Neutrophil (primary cell): ENCODE data around the gene CHI3L2.

ENCODE experiments used
- H3K27ac ChIP-seq: fragments of 200-600 bp; sonication (generic); 2 replicates; pipeline ENCODE4 v1.5.1; 2016; ENCODE audit warnings: mild to moderate bottlenecking, moderate library complexity
- H3K27me3 ChIP-seq: fragments of 200-600 bp; sonication (generic); 2 replicates; pipeline ENCODE4 v1.6.0; 2016; ENCODE audit warnings: mild to moderate bottlenecking
- H3K36me3 ChIP-seq: fragments of 200-600 bp; sonication (generic); 2 replicates; pipeline ENCODE4 v1.5.1; 2017
- H3K4me1 ChIP-seq, 2 experiments: fragments of 200-600 bp in 1 of 2; sonication (generic) in 1 of 2; 1 replicate in 1 of 2; 2 replicates in 1 of 2; pipeline versions ENCODE4 v1.5.1 to v1.6.1; 2013 to 2016; ENCODE audit warnings: low read depth in 1 of 2, low read length in 1 of 2, mild to moderate bottlenecking in 1 of 2, moderate library complexity in 1 of 2; ENCODE audit not compliant: control insufficient read depth in 1 of 2, insufficient read depth in 1 of 2
- H3K4me3 ChIP-seq, 2 experiments: fragments of 200-600 bp in 1 of 2; sonication (generic) in 1 of 2; 1 replicate in 1 of 2; 2 replicates in 1 of 2; pipeline ENCODE4 v1.5.1; 2013 to 2016; ENCODE audit warnings: low read depth in 1 of 2, low read length in 1 of 2, mild to moderate bottlenecking in 1 of 2, moderate library complexity in 1 of 2
- H3K9me3 ChIP-seq: fragments of 200-600 bp; sonication (generic); 2 replicates; pipeline ENCODE4 v1.5.1; 2016
- TF ChIP-seq, protein P1 (sequence below): fragments of 200-600 bp; sonication (generic); IDR thresholded peaks from 2 replicates; pipeline ENCODE4 v1.5.1; 2016; ENCODE audit warnings: antibody characterized with exemption

The CHI3L2 gene, protein sequence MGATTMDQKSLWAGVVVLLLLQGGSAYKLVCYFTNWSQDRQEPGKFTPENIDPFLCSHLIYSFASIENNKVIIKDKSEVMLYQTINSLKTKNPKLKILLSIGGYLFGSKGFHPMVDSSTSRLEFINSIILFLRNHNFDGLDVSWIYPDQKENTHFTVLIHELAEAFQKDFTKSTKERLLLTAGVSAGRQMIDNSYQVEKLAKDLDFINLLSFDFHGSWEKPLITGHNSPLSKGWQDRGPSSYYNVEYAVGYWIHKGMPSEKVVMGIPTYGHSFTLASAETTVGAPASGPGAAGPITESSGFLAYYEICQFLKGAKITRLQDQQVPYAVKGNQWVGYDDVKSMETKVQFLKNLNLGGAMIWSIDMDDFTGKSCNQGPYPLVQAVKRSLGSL

DNA sequence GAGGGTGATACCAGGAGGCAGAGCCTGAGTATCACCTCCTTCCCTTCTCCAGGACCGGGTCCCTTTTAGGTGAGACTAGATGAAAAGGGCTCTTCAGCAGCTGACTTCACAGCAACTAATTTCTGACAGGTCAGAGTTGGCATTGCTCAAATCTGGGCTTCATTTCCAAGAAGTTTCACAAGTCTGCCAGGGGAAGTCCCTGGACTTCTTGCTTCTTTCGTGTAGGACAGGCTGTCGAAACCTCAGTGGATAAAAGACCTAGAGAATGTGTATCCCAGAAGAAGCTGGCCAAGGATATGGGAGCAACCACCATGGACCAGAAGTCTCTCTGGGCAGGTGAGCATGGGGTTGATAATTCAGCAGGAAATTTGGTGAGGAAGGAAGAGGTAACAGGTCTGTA is at the start of gene CHI3L2:
Gene CHI3L2, plus strand, starts transcription at position 280 of the 400 bp plus-strand sequence. Its CDS starts 17 bp downstream, at position 297.
- Histone ChIP-seq H3K4me3 (no peak within 1 kb of the TSS), H3K36me3 (no peaks in the 10 kb centered on the region), H3K4me1 (peaks cover 14 to 15% of the 10 kb centered on the region in 2 experiments), H3K9me3 (no peaks in the 10 kb centered on the region), H3K27me3 (peaks cover 4% of the 10 kb centered on the region), H3K27ac (no peak within 1 kb of the TSS)
- TF ChIP-seq, protein P1, sequence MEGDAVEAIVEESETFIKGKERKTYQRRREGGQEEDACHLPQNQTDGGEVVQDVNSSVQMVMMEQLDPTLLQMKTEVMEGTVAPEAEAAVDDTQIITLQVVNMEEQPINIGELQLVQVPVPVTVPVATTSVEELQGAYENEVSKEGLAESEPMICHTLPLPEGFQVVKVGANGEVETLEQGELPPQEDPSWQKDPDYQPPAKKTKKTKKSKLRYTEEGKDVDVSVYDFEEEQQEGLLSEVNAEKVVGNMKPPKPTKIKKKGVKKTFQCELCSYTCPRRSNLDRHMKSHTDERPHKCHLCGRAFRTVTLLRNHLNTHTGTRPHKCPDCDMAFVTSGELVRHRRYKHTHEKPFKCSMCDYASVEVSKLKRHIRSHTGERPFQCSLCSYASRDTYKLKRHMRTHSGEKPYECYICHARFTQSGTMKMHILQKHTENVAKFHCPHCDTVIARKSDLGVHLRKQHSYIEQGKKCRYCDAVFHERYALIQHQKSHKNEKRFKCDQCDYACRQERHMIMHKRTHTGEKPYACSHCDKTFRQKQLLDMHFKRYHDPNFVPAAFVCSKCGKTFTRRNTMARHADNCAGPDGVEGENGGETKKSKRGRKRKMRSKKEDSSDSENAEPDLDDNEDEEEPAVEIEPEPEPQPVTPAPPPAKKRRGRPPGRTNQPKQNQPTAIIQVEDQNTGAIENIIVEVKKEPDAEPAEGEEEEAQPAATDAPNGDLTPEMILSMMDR: no peak

GRCh38 chr1:111179968-111180533 is 47.5 kb upstream of the CHI3L2 start:
- no peaks in the 10 kb centered on the region for H3K9me3 ChIP-seq
- peaks cover 40% of the 10 kb centered on the region for H3K36me3 ChIP-seq
- H3K27ac ChIP-seq: no peak overlapping the region
- no peak overlapping the region for H3K4me3 ChIP-seq
- TF ChIP-seq, protein P1: no peak
- H3K27me3 ChIP-seq: no peaks in the 10 kb centered on the region
- peaks cover 12 to 15% of the 10 kb centered on the region in 2 experiments for H3K4me1 ChIP-seq

DNA sequence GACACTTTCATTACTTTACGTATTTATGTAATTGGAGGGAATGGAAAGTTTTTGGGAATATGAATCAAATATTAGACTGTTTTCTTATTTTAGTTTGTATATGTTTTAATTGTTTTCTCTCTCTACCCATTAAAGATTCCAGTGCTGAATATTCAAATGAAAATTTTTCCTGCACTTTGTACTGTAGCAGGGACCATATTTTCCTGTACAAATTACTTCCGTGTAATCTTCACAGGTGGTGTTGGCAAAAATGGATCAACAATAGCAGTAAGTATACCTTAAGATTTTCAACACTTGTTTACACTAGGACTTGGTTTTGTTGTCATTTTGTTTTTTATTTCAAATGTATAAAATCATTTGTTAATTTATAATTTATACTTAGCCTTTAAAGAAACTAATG is 45.5 kb upstream of the CHI3L2 start:
- TF ChIP-seq, protein P1: no peak
- H3K4me3 ChIP-seq: no peak overlapping the region
- H3K27me3 ChIP-seq: no peaks in the 10 kb centered on the region
- no peak overlapping the region for H3K27ac ChIP-seq
- peaks cover 29 to 30% of the 10 kb centered on the region in 2 experiments for H3K4me1 ChIP-seq
- H3K36me3 ChIP-seq: peaks cover 44% of the 10 kb centered on the region
- no peaks in the 10 kb centered on the region for H3K9me3 ChIP-seq

DNA sequence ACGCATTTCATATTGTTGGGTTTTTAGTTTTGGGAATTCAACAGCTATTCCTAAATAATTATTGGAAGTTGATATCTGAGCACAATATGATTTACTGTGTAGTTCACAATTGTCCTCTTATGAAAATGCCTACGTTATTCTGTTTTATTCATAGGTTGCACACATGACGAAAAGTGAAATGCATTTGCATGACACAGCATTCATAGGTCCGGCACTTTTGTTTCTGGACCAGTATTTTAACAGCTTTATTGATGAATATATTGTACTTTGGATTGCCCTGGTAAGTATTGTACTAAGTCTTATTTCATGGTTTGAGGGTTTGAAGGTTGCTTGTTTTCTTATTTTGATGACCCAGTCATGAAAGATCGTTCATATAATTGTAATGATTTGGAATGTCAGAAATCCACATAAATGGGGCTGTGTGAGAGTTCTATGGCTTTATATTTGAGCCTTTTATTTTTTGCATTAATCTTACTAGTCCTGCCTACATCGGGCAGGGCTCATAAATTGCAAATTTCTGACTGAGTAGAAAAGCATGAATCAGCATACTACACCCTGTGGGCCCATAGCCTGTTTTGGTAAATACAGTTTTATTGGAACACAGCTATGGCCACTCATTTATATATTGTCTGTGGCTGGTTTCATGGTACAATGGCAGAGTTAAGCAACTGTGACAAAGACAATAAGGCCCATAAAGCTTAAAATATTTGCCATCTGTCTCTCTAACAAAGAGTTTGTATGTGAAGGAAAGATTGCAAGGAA is 44.0 kb upstream of the CHI3L2 start:
- Histone ChIP-seq H3K27me3 (no peaks in the 10 kb centered on the region), H3K36me3 (peaks cover 53% of the 10 kb centered on the region), H3K4me3 (no peak overlapping the region), H3K4me1 (peaks cover 29 to 30% of the 10 kb centered on the region in 2 experiments), H3K9me3 (no peaks in the 10 kb centered on the region), H3K27ac (peak overlapping the region; percentile 77)
- TF ChIP-seq, protein P1: no peak

GRCh38 chr1:111184663-111185062 is 42.9 kb upstream of the CHI3L2 start:
- peaks cover 60% of the 10 kb centered on the region for H3K36me3 ChIP-seq
- TF ChIP-seq, protein P1: no peak
- H3K4me1 ChIP-seq: peaks cover 29 to 37% of the 10 kb centered on the region in 2 experiments
- no peaks in the 10 kb centered on the region for H3K9me3 ChIP-seq
- H3K27ac ChIP-seq: peak overlapping the region; percentile 77
- H3K27me3 ChIP-seq: no peaks in the 10 kb centered on the region
- no peak overlapping the region for H3K4me3 ChIP-seq
